LoVo (cell line): ENCODE data around the gene NPHP4.

Experiments used
- DNase-seq: peaks from one replicate; pipeline ENCODE4 v3.0.0-alpha.2; 2016; ENCODE audit warnings: low spot score

The NPHP4 gene

GRCh38 chr1:5970610-5971273 lies 21.5 kb downstream of the NPHP4 start:
- no peak for DNase-seq

- DNase-seq: no peak
Measured at GRCh38 chr1:5969168-5969567, 23.1 kb downstream of the NPHP4 start.

GRCh38 chr1:5968161-5968736 lies 24.0 kb downstream of the NPHP4 start:
- no peak for DNase-seq

- no peak for DNase-seq
Measured at GRCh38 chr1:5967351-5968160, 24.7 kb downstream of the NPHP4 start.

- no peak for DNase-seq
Measured at GRCh38 chr1:5966543-5967205, 25.6 kb downstream of the NPHP4 start.

GRCh38 chr1:5965586-5966131 lies 26.6 kb downstream of the NPHP4 start:
- no peak for DNase-seq

- DNase-seq: no peak
Measured at GRCh38 chr1:5962265-5963105, 29.7 kb downstream of the NPHP4 start.

GRCh38 chr1:5961601-5962000 lies 30.6 kb downstream of the NPHP4 start:
- no peak for DNase-seq

- DNase-seq: no peak
Measured at GRCh38 chr1:5960336-5960735, 31.9 kb downstream of the NPHP4 start.

- DNase-seq: no peak
Measured at GRCh38 chr1:5959667-5960230, 32.5 kb downstream of the NPHP4 start.

GRCh38 chr1:5959087-5959486 lies 33.1 kb downstream of the NPHP4 start:
- no peak for DNase-seq

GRCh38 chr1:5956022-5956830 lies 36.0 kb downstream of the NPHP4 start:
- no peak for DNase-seq

GRCh38 chr1:5955479-5955977 lies 36.7 kb downstream of the NPHP4 start:
- no peak for DNase-seq

- DNase-seq: no peak
Measured at GRCh38 chr1:5954964-5955363, 37.3 kb downstream of the NPHP4 start.

- no peak for DNase-seq
Measured at GRCh38 chr1:5953386-5953785, 38.8 kb downstream of the NPHP4 start.

GRCh38 chr1:5951846-5952410 lies 40.3 kb downstream of the NPHP4 start:
- no peak for DNase-seq

- no peak for DNase-seq
Measured at GRCh38 chr1:5950994-5951785, 41.0 kb downstream of the NPHP4 start.

- no peak for DNase-seq
Measured at GRCh38 chr1:5950201-5950895, 41.9 kb downstream of the NPHP4 start.
